Measurements from ENCODE around the gene MPV17L2.

DNA sequence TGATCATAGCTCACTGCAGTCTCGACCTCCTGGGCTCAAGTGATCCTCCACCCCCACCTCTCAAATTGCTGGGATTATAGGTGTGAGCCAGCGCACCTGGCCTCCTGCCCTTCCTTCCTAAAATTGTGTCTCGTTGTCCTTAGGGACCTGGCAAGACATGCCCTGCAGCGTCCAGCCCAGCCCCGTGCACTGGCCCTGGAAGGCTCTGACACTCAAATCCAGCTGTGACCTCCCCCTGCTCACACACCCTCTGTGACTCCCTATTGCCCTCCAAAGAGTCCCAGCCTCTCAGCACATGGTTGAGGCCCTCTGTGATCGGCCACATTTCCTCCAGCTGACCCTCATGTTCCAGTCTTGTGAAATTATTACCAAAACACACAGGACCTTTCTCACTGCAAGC is 4.9 kb downstream of the MPV17L2 start:
- TF ChIP-seq, protein P1, sequence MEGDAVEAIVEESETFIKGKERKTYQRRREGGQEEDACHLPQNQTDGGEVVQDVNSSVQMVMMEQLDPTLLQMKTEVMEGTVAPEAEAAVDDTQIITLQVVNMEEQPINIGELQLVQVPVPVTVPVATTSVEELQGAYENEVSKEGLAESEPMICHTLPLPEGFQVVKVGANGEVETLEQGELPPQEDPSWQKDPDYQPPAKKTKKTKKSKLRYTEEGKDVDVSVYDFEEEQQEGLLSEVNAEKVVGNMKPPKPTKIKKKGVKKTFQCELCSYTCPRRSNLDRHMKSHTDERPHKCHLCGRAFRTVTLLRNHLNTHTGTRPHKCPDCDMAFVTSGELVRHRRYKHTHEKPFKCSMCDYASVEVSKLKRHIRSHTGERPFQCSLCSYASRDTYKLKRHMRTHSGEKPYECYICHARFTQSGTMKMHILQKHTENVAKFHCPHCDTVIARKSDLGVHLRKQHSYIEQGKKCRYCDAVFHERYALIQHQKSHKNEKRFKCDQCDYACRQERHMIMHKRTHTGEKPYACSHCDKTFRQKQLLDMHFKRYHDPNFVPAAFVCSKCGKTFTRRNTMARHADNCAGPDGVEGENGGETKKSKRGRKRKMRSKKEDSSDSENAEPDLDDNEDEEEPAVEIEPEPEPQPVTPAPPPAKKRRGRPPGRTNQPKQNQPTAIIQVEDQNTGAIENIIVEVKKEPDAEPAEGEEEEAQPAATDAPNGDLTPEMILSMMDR (IDR thresholded peaks at IDR 0.05), result no peak
- TF ChIP-seq EP300 (IDR thresholded peaks at IDR 0.05), result no peak
